CD4-positive, alpha-beta T cell treated with Interleukin-21 for 1 hour (primary cell): ENCODE data around the gene KLB.
A peak's percentile ranks its signal among the peaks of the same experiment; 100 is the strongest.

Experiments
- DNase-seq: peaks from one replicate; pipeline ENCODE4 v3.0.0-alpha.2; 2020

Gene KLB

GRCh38 chr4:39466747-39467146 lies 60.0 kb downstream of the KLB start:
- no peak for DNase-seq

- DNase-seq, result no peak
These were observed 60.7 kb downstream of the KLB start for GRCh38 chr4:39467464-39467863.

GRCh38 chr4:39469429-39470077 lies 62.8 kb downstream of the KLB start:
- DNase-seq, result peak; percentile 65

GRCh38 chr4:39470402-39470801 lies 63.7 kb downstream of the KLB start:
- no peak for DNase-seq

- no peak for DNase-seq
These were observed 65.7 kb downstream of the KLB start for GRCh38 chr4:39472396-39472795.

- no peak for DNase-seq
These were observed 69.6 kb downstream of the KLB start for GRCh38 chr4:39476187-39476895.

- no peak for DNase-seq
These were observed 73.5 kb downstream of the KLB start for GRCh38 chr4:39480251-39480650.

GRCh38 chr4:39480902-39481695 lies 74.4 kb downstream of the KLB start:
- no peak for DNase-seq

- DNase-seq, result no peak
These were observed 78.0 kb downstream of the KLB start for GRCh38 chr4:39484582-39485272.

GRCh38 chr4:39486221-39486804 lies 79.6 kb downstream of the KLB start:
- no peak for DNase-seq

GRCh38 chr4:39490322-39490721 lies 83.6 kb downstream of the KLB start:
- no peak for DNase-seq

GRCh38 chr4:39494354-39494753 lies 87.6 kb downstream of the KLB start:
- no peak for DNase-seq

- no peak for DNase-seq
These were observed 88.9 kb downstream of the KLB start for GRCh38 chr4:39495446-39496213.

- DNase-seq, result no peak
These were observed 91.4 kb downstream of the KLB start for GRCh38 chr4:39497909-39498726.

- DNase-seq, result no peak
These were observed 91.9 kb downstream of the KLB start for GRCh38 chr4:39498727-39499020.
